ENCODE results near the gene TIAL1. TPM values are rescaled to one million over a fixed set of nuclear protein-coding genes. Genes with fewer than 3 reads are reported as not detected.

The TIAL1 gene
- polyA plus RNA-seq, 3 donors, result 6.7 to 118 (median 7.2) TPM

GRCh38 chr10:119638982-119639381 is 42.2 kb upstream of the TIAL1 start:
- Mint-ChIP-seq H3K27me3 (ENCODE audit: low read depth in 3 of 3) (peaks cover 0 to 3% (median 0%) of the 10 kb centered on the region in 3 donors), H3K36me3 (no peaks in the 10 kb centered on the region), H3K4me3 (no peak overlapping the region), H3K9me3 (peaks cover 0 to 13% (median 4%) of the 10 kb centered on the region in 7 donors), H3K27ac (no peak overlapping the region), H3K4me1 (peaks cover 3% of the 10 kb centered on the region)
- Histone ChIP-seq H3K4me2 (replicated peaks; ENCODE audit: extremely low read depth, low read length, poor library complexity, severe bottlenecking) (no peak overlapping the region), H3K27me3 (ENCODE audit: control insufficient read depth in 2 of 2, insufficient read depth in 2 of 2, low read length in 2 of 2) (no peaks in the 10 kb centered on the region), H3K4me3 (replicated peaks in 1 of 3; ENCODE audit: low read depth in 2 of 3, low read length in 3 of 3) (no peak overlapping the region), H3K9ac (ENCODE audit: insufficient read depth, low read length, poor library complexity, severe bottlenecking) (no peak overlapping the region), H2AFZ (ENCODE audit: insufficient read depth, low read depth, low read length, poor library complexity, severe bottlenecking) (no peak overlapping the region), H3K36me3 (replicated peaks in 1 of 2; ENCODE audit: control insufficient read depth in 1 of 2, insufficient read depth in 2 of 2, low read length in 2 of 2) (no peaks in the 10 kb centered on the region), H3K4me1 (ENCODE audit: control insufficient read depth in 1 of 2, insufficient read depth in 2 of 2, low read length in 2 of 2) (peaks cover 3 to 4% of the 10 kb centered on the region in 2 donors), H3K27ac (ENCODE audit: low read depth in 1 of 2, low read length in 2 of 2) (no peak overlapping the region), H4K20me1 (ENCODE audit: insufficient read depth, low read length) (no peaks in the 10 kb centered on the region), H3K9me3 (replicated peaks in 1 of 2; ENCODE audit: control insufficient read depth in 1 of 2, insufficient read depth in 1 of 2, low read length in 2 of 2) (peaks cover under 1 to 7% of the 10 kb centered on the region in 2 donors), H3K79me2 (ENCODE audit: insufficient read depth, low read length) (no peaks in the 10 kb centered on the region)
- TF ChIP-seq CTCF (IDR thresholded peaks at IDR 0.05), result no peak
- WGBS (ENCODE audit: insufficient coverage), result no CpG with 5 or more reads among the region's 7 CpGs
- no peak for DNase-seq
- intact Hi-C loops (cut with micrococcal nuclease), result no loop called here

- H2AFZ ChIP-seq (ENCODE audit: insufficient read depth, low read depth, low read length, poor library complexity, severe bottlenecking), result no peak overlapping the region
- DNase-seq, result no peak
- WGBS (ENCODE audit: insufficient coverage), result 75% methylated on average over 4 of the region's 4 CpGs
Observed at GRCh38 chr10:119637631-119638030, 40.9 kb upstream of the TIAL1 start.

More at GRCh38 chr10:119637631-119638030, 40.9 kb upstream of the TIAL1 start:
- Histone ChIP-seq H3K4me2 (replicated peaks; ENCODE audit: extremely low read depth, low read length, poor library complexity, severe bottlenecking) (no peak overlapping the region), H3K36me3 (replicated peaks in 1 of 2; ENCODE audit: control insufficient read depth in 1 of 2, insufficient read depth in 2 of 2, low read length in 2 of 2) (no peaks in the 10 kb centered on the region), H3K27ac (ENCODE audit: low read depth in 1 of 2, low read length in 2 of 2) (no peak overlapping the region), H3K79me2 (ENCODE audit: insufficient read depth, low read length) (no peaks in the 10 kb centered on the region), H3K4me1 (ENCODE audit: control insufficient read depth in 1 of 2, insufficient read depth in 2 of 2, low read length in 2 of 2) (peaks cover 4% of the 10 kb centered on the region in 2 donors), H3K27me3 (ENCODE audit: control insufficient read depth in 2 of 2, insufficient read depth in 2 of 2, low read length in 2 of 2) (no peaks in the 10 kb centered on the region), H3K9me3 (replicated peaks in 1 of 2; ENCODE audit: control insufficient read depth in 1 of 2, insufficient read depth in 1 of 2, low read length in 2 of 2) (no peaks in the 10 kb centered on the region), H3K4me3 (replicated peaks in 1 of 3; ENCODE audit: low read depth in 2 of 3, low read length in 3 of 3) (no peak overlapping the region), H3K9ac (ENCODE audit: insufficient read depth, low read length, poor library complexity, severe bottlenecking) (no peak overlapping the region), H4K20me1 (ENCODE audit: insufficient read depth, low read length) (no peaks in the 10 kb centered on the region)
- TF ChIP-seq CTCF (IDR thresholded peaks at IDR 0.05), result no peak
- H3K36me3 Mint-ChIP-seq, result no peaks in the 10 kb centered on the region
- H3K27ac Mint-ChIP-seq, result no peak overlapping the region
- H3K9me3 Mint-ChIP-seq, result peaks cover 0 to 4% (median 1%) of the 10 kb centered on the region in 7 donors
- intact Hi-C loops (cut with micrococcal nuclease), result no loop called here
- H3K4me1 Mint-ChIP-seq, result peaks cover 6% of the 10 kb centered on the region
- no peak overlapping the region for H3K4me3 Mint-ChIP-seq
- H3K27me3 Mint-ChIP-seq (ENCODE audit: low read depth in 3 of 3), result peaks cover 0 to 3% (median 0%) of the 10 kb centered on the region in 3 donors

Data from CD14-positive monocyte (primary cell).